Stimulated activated naive CD8-positive, alpha-beta T cell treated with anti-CD3 and anti-CD28 coated beads, Interleukin-15, amount 100 ng/mL, for 72 hours (primary cell): Measurements from ENCODE around the gene SLC24A4.

Source experiments
- ATAC-seq: fragments of 150-1000 bp; cut with Tn5 transposase; 2 replicates; pipeline ENCODE4 v1.10.0; 2021; ENCODE audit warnings: mild to moderate bottlenecking, moderate library complexity
- DNase-seq, 2 donors: peaks; one replicate each; pipeline ENCODE4 v3.0.0; 2021 to 2022
- H3K27ac Mint-ChIP-seq, 2 donors: one replicate each; pipeline ENCODE4 v1.8.0; 2022; ENCODE audit warnings: mild to moderate bottlenecking in 2 of 2, mixed read lengths in 2 of 2, moderate library complexity in 2 of 2
- H3K27me3 Mint-ChIP-seq: one replicate; pipeline ENCODE4 v1.8.0; 2022; ENCODE audit warnings: mixed read lengths
- H3K4me1 Mint-ChIP-seq: one replicate; pipeline ENCODE4 v1.8.0; 2022; ENCODE audit warnings: mild to moderate bottlenecking, mixed read lengths
- H3K4me3 Mint-ChIP-seq, 2 donors: one replicate each; pipeline ENCODE4 v1.8.0; 2022; ENCODE audit warnings: mild to moderate bottlenecking in 2 of 2, mixed read lengths in 2 of 2, moderate library complexity in 1 of 2
- H3K9me3 Mint-ChIP-seq, 2 donors: one replicate each; pipeline ENCODE4 v1.8.0; 2022; ENCODE audit warnings: mixed read lengths in 2 of 2

Gene SLC24A4

GRCh38 chr14:92459950-92460421 lies 137.0 kb downstream of the SLC24A4 start:
- Mint-ChIP-seq H3K9me3 (no peaks in the 10 kb centered on the region), H3K4me1 (peaks cover 54% of the 10 kb centered on the region), H3K27ac (peak overlapping the region in 1 of 2 donors; percentile 64), H3K27me3 (no peaks in the 10 kb centered on the region), H3K4me3 (no peak overlapping the region)
- no peak for DNase-seq
- no peak for ATAC-seq

GRCh38 chr14:92460541-92460915 lies 137.6 kb downstream of the SLC24A4 start:
- no peaks in the 10 kb centered on the region for H3K27me3 Mint-ChIP-seq
- H3K9me3 Mint-ChIP-seq = no peaks in the 10 kb centered on the region
- ATAC-seq = no peak
- no peak for DNase-seq
- no peak overlapping the region for H3K27ac Mint-ChIP-seq
- H3K4me1 Mint-ChIP-seq = peaks cover 56% of the 10 kb centered on the region
- no peak overlapping the region for H3K4me3 Mint-ChIP-seq

- ATAC-seq (peak; percentile 77), DNase-seq (peak in 1 of 2 donors; percentile 19)
- Mint-ChIP-seq H3K9me3 (no peaks in the 10 kb centered on the region), H3K4me1 (peaks cover 61% of the 10 kb centered on the region), H3K27ac (peak overlapping the region in 1 of 2 donors; percentile 9), H3K4me3 (peak overlapping the region; percentile 14 to 15), H3K27me3 (no peaks in the 10 kb centered on the region)
These were observed 138.1 kb downstream of the SLC24A4 start for GRCh38 chr14:92460916-92461579.

GRCh38 chr14:92461891-92462290 lies 138.9 kb downstream of the SLC24A4 start:
- H3K27ac Mint-ChIP-seq = no peak overlapping the region
- no peak overlapping the region for H3K4me3 Mint-ChIP-seq
- H3K9me3 Mint-ChIP-seq = peaks cover under 1% of the 10 kb centered on the region in 2 donors
- H3K4me1 Mint-ChIP-seq = peaks cover 61% of the 10 kb centered on the region
- H3K27me3 Mint-ChIP-seq = no peaks in the 10 kb centered on the region
- DNase-seq = no peak
- ATAC-seq = no peak

- H3K9me3 Mint-ChIP-seq = peaks cover 6 to 7% of the 10 kb centered on the region in 2 donors
- no peak for DNase-seq
These were observed 139.6 kb downstream of the SLC24A4 start for GRCh38 chr14:92462568-92462967.

GRCh38 chr14:92463141-92463540 lies 140.2 kb downstream of the SLC24A4 start:
- peak overlapping the region; percentile 35 to 81 for H3K27ac Mint-ChIP-seq
- no peaks in the 10 kb centered on the region for H3K27me3 Mint-ChIP-seq
- ATAC-seq (peak; percentile 16), DNase-seq (no peak)
- peak overlapping the region; percentile 33 to 63 for H3K4me3 Mint-ChIP-seq
- H3K4me1 Mint-ChIP-seq = peaks cover 61% of the 10 kb centered on the region
- peaks cover 6 to 10% of the 10 kb centered on the region in 2 donors for H3K9me3 Mint-ChIP-seq

More at GRCh38 chr14:92462568-92462967, 139.6 kb downstream of the SLC24A4 start:
- H3K27ac Mint-ChIP-seq = no peak overlapping the region
- H3K4me3 Mint-ChIP-seq = peak overlapping the region in 1 of 2 donors; percentile 63
- H3K27me3 Mint-ChIP-seq = no peaks in the 10 kb centered on the region
- peaks cover 61% of the 10 kb centered on the region for H3K4me1 Mint-ChIP-seq
- ATAC-seq = no peak

- DNase-seq = no peak
- peaks cover 6 to 10% of the 10 kb centered on the region in 2 donors for H3K9me3 Mint-ChIP-seq
- H3K27ac Mint-ChIP-seq = no peak overlapping the region
- peaks cover 52% of the 10 kb centered on the region for H3K4me1 Mint-ChIP-seq
- H3K4me3 Mint-ChIP-seq = no peak overlapping the region
- no peak for ATAC-seq
- H3K27me3 Mint-ChIP-seq = no peaks in the 10 kb centered on the region
These were observed 141.2 kb downstream of the SLC24A4 start for GRCh38 chr14:92464156-92464555.

- ATAC-seq (no peak), DNase-seq (no peak)
- H3K9me3 Mint-ChIP-seq = peaks cover 8 to 12% of the 10 kb centered on the region in 2 donors
- no peak overlapping the region for H3K4me3 Mint-ChIP-seq
- peak overlapping the region in 1 of 2 donors; percentile 59 for H3K27ac Mint-ChIP-seq
- H3K4me1 Mint-ChIP-seq = peaks cover 47% of the 10 kb centered on the region
- no peaks in the 10 kb centered on the region for H3K27me3 Mint-ChIP-seq
These were observed 141.8 kb downstream of the SLC24A4 start for GRCh38 chr14:92464716-92465115.

GRCh38 chr14:92465353-92466055 lies 142.5 kb downstream of the SLC24A4 start:
- DNase-seq (no peak), ATAC-seq (no peak)
- Mint-ChIP-seq H3K4me1 (peaks cover 39% of the 10 kb centered on the region), H3K4me3 (no peak overlapping the region), H3K27ac (peak overlapping the region in 1 of 2 donors; percentile 77), H3K9me3 (peaks cover 15 to 20% of the 10 kb centered on the region in 2 donors), H3K27me3 (no peaks in the 10 kb centered on the region)

GRCh38 chr14:92466059-92466458 lies 143.1 kb downstream of the SLC24A4 start:
- Mint-ChIP-seq H3K9me3 (peaks cover 15 to 20% of the 10 kb centered on the region in 2 donors), H3K4me3 (no peak overlapping the region), H3K27me3 (no peaks in the 10 kb centered on the region), H3K4me1 (peaks cover 33% of the 10 kb centered on the region), H3K27ac (peak overlapping the region in 1 of 2 donors; percentile 77)
- DNase-seq (no peak), ATAC-seq (no peak)

- no peaks in the 10 kb centered on the region for H3K27me3 Mint-ChIP-seq
- no peak overlapping the region for H3K4me3 Mint-ChIP-seq
- DNase-seq (no peak), ATAC-seq (no peak)
- H3K27ac Mint-ChIP-seq = no peak overlapping the region
- H3K9me3 Mint-ChIP-seq = peaks cover 15 to 20% of the 10 kb centered on the region in 2 donors
- H3K4me1 Mint-ChIP-seq = peaks cover 20% of the 10 kb centered on the region
These were observed 146.6 kb downstream of the SLC24A4 start for GRCh38 chr14:92469515-92469914.

- peaks cover 15 to 20% of the 10 kb centered on the region in 2 donors for H3K9me3 Mint-ChIP-seq
- no peak overlapping the region for H3K4me3 Mint-ChIP-seq
- H3K27me3 Mint-ChIP-seq = no peaks in the 10 kb centered on the region
- DNase-seq = no peak
- no peak for ATAC-seq
- no peak overlapping the region for H3K27ac Mint-ChIP-seq
- peaks cover 22% of the 10 kb centered on the region for H3K4me1 Mint-ChIP-seq
These were observed 147.2 kb downstream of the SLC24A4 start for GRCh38 chr14:92470215-92470614.

- no peak overlapping the region for H3K27ac Mint-ChIP-seq
- H3K4me1 Mint-ChIP-seq = peaks cover 23% of the 10 kb centered on the region
- H3K27me3 Mint-ChIP-seq = no peaks in the 10 kb centered on the region
- ATAC-seq = no peak
- H3K9me3 Mint-ChIP-seq = peaks cover 15 to 20% of the 10 kb centered on the region in 2 donors
- no peak overlapping the region for H3K4me3 Mint-ChIP-seq
- no peak for DNase-seq
These were observed 147.8 kb downstream of the SLC24A4 start for GRCh38 chr14:92470811-92471210.

- DNase-seq (no peak), ATAC-seq (no peak)
- H3K27me3 Mint-ChIP-seq = no peaks in the 10 kb centered on the region
- H3K9me3 Mint-ChIP-seq = peaks cover 14 to 19% of the 10 kb centered on the region in 2 donors
- H3K27ac Mint-ChIP-seq = no peak overlapping the region
- peaks cover 23% of the 10 kb centered on the region for H3K4me1 Mint-ChIP-seq
- H3K4me3 Mint-ChIP-seq = no peak overlapping the region
These were observed 149.0 kb downstream of the SLC24A4 start for GRCh38 chr14:92471919-92472318.

GRCh38 chr14:92472860-92473259 lies 149.9 kb downstream of the SLC24A4 start:
- ATAC-seq (peak; percentile 71), DNase-seq (no peak)
- Mint-ChIP-seq H3K27ac (no peak overlapping the region), H3K4me3 (no peak overlapping the region), H3K9me3 (peaks cover 8 to 10% of the 10 kb centered on the region in 2 donors), H3K4me1 (peaks cover 23% of the 10 kb centered on the region), H3K27me3 (no peaks in the 10 kb centered on the region)
